GM19468 (cell line): ENCODE measurements around the gene ETV1.

Experiments used
- ATAC-seq: cut with Tn5 transposase; IDR thresholded peaks from one replicate; pipeline ENCODE4 v1.9.1; 2021; ENCODE audit warnings: mild to moderate bottlenecking, moderate library complexity, moderate number of reproducible peaks; ENCODE audit not compliant: unreplicated experiment; ENCODE audit errors: extremely low read depth

ETV1 gene

DNA sequence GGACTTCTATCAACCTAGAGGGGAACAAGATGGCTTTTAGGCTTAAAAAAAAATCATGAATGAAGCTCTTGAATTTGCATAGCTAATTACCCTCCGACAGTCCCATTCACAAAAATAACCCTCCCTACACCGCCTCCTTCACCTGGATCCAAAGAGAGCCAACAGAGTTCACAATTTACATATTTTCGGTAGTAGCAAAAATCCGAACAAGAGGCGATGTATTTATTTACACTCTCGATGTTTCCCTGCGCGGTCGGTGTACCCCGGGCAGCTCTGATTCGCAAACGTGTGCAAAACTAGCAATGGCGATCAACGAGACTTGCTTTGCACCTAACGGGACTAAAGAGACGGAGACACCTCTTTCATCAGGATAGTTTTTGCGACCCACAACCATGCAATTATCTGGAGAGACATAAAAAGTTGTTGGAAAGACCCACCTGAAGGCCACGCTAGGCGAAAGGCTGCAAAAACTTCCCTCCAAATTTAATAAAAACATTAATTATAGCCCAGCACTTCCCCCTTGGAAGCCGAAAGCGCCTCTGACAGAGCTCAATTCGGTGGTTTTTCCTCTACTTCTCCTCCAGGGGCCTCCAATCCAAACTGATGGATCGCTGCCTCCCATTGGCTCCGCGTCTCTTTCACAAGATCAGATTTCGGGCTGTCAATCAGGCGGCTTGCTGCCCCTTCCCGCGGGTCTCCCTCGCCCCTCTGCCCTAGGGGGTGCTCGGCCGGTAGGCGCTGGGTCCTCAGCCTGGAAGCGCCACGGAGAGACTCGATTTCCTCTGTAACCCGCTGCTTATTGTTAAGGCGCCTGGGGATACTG is at the start of gene ETV1:
TSS of gene ETV1 (minus strand) at position 541 of the 823 bp plus-strand sequence. CDS start 614 bp downstream, outside the sequence.
- ATAC-seq: no peak

DNA sequence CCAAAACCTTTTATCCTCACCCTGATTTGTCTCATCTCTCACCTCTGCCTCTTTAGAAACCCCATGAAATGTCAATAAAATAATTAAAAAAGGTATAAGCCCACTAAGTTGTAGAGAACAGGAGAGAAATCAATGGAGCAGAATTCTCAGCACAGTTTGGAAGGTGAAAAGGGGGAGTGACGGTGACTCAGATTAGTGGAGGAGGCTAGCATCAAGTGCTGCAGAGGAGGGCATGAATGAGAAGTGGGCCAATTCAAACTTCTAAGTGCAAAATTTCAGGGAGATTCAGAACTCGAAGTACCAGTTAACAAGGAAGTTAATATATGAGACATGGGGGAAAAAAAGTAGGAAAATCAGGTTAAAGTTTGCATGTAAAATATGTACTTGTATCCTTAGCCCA is 34.9 kb upstream of the ETV1 start:
- no peak for ATAC-seq

DNA sequence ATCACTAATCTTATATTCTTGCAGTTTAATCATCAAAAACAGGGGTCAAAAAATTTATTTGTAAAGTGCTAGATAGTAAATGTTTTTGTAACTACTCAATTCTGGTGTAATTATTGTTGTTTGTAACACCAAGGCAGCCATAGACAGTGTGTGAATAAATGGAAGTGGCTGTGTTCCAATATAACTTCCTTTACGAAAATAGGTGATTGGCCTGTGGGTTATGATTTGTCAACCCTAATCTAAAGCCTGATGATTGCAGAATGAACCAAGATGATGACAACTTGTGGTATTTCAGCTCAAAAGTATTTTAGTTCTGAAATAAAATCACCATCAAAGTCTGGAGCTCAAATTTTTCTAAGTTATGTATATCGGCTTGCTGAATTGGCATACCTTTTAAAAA is 34.4 kb upstream of the ETV1 start:
- ATAC-seq: no peak

GRCh38 chr7:14023342-14023741 is 33.9 kb upstream of the ETV1 start:
- no peak for ATAC-seq

- ATAC-seq: no peak
Observed at GRCh38 chr7:14021069-14021468, 31.6 kb upstream of the ETV1 start.

DNA sequence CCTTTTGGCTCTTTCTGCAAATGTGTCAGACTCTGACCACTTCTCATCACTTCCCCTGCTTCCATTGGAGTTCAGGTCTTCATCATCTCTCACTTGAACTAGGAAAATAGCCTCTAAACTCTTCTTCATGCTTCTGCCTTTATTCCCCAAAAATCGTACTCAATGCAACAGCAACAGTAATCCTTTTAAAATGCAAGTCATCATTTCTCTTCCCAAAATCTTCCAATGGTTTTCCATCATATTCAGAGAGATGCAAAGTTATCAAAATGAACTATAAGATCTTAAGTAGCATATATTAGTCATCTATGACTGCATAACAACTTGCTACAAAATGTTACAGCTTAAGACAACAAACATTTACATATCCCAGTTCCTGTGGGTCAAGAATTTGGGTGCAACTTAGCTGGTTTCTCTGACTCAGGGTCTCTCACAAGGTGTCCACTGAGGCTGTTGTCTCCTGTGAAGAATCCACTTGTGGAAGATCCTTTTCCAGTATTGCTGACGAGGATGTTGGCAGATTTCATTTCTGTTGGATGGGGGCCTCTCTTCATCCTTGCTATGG is 31.0 kb upstream of the ETV1 start:
- ATAC-seq: no peak

DNA sequence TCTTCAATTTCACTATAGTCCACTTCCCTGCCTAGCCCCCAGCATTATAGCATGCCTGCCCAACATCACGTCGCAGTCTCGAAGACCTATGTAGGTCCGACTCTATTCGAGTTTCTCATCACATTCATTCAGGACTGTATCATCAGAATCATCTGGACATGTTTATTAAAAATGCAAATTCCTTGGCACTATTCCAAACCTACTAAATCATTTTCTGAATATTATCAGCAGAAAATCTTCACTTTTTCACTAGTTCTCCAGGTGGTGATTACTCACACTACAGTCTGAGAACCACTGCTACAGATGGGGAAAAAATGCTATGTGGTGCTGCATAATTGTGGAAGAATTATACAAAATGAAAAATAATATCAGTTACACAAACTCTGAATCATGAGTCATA is 29.3 kb upstream of the ETV1 start:
- ATAC-seq: no peak

GRCh38 chr7:14016950-14017349 is 27.5 kb upstream of the ETV1 start:
- ATAC-seq: no peak

DNA sequence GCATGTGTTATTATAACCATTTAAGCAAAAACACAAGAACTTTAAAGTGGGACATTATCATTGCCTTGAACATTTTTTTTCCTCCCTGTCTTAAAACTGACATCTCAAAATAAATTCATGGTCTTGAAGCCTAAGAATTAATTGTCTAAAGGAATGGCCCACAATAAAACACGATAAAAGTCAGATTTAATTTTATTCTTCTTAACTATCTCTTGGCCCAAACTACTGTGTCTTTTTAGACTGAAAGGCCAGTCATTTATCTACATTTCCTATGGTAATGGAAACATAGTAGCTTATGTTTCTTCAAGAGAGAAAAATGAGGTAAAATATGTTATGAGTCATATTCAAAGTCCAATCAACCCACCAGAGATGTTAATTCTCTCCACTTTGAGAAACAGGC is 24.4 kb upstream of the ETV1 start:
- ATAC-seq: no peak

DNA sequence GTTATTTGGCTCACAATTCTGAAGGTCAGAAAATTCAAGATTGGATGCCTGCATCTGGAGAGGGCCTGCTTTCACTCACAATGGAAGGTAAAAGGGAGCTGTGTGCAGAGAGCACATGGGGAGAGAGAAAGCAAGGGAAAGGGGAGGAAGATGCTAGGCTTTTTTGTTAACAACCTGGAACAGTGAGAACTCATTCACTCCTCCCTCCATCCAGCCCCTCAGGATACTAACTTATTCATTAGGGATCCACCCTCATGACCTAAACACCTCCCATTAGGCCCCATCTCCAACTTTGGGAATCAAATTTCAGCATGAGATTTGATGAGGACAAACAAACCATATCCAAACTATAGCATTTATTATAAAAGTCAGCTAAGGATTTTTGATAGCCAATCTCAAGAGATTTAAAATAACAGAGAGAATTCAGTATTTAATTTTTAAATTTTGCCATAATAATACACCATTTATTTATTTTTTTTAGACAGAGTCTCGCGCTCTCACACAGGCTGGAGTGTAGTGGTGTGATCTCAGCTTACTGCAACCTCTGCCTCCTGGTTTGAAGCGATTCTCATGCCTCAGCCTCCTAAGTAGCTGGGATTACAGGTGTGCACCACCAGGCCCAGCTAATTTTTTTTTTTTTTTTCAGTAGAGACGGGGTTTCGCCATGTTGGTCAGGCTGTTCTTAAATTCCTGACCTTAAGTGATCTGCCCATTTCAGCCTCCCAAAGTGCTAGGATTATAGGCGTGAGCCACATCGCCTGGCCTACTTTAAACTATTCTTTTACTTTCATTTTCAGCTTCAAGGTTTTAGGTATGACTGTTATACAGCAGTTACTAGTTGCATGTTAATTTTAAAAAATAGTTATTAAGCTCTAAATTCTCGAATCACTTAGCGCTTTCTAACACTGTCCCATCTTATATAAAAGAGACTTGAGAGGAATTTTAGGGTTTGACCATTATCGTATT is 20.3 kb upstream of the ETV1 start:
- no peak for ATAC-seq

DNA sequence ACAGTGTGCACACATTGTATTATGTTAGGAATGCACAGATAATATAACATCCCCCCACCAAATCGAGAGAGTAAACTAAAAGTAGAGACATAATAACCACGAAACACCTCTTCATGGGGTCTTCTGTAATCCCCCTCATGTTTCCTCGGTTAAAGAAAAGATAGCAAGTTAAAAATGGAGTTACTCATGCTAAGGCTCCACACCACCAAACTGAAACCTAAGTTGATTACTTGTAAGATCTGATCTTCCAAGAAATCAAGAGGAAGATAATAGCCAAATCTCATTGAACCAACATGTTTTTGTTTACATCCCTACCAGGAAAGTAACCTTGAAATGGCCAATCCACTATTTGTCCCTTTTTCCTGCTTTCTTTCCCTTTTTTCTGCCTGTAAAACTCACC is 11.7 kb upstream of the ETV1 start:
- no peak for ATAC-seq

- no peak for ATAC-seq
Observed at GRCh38 chr7:14000247-14000646, 10.8 kb upstream of the ETV1 start.

DNA sequence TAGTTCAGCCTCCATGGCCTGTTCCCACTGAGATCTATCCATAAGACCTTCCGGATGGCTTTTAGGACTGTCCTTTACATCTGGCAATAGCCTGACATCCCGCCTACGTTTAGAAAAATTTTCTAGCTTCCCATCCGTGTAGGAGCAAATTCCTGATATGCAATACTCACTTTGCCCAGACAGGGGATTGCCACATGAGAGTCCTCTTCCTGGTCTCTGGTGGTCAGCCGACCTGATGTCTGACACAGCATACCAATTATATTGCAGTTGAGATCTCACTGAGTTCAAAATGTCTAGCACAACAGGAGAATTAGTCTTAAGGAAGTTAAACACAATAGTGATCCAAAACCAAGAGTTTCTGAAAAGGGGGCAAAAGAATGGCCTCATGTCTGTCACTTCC is 9.4 kb upstream of the ETV1 start:
- no peak for ATAC-seq

DNA sequence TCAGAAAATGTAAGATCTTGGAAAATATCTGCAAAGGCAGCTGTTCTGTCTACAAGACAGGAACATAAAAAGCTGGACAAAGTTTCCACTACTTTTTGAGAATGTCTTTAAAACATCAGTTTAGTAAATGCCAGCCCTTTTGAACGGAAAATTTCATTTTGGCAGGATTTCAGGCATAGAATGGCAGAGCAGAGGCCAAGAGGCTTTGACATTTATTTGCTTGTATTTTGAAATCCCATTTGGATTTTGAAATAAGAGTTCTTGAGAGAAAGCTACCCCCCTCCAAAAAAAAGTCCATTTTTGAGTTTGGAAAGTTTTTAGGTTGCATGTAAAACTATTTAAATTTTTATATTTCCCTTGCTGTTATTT is 3.1 kb upstream of the ETV1 start:
- no peak for ATAC-seq

GRCh38 chr7:13991791-13992595 is 2.5 kb upstream of the ETV1 start:
- no peak for ATAC-seq

DNA sequence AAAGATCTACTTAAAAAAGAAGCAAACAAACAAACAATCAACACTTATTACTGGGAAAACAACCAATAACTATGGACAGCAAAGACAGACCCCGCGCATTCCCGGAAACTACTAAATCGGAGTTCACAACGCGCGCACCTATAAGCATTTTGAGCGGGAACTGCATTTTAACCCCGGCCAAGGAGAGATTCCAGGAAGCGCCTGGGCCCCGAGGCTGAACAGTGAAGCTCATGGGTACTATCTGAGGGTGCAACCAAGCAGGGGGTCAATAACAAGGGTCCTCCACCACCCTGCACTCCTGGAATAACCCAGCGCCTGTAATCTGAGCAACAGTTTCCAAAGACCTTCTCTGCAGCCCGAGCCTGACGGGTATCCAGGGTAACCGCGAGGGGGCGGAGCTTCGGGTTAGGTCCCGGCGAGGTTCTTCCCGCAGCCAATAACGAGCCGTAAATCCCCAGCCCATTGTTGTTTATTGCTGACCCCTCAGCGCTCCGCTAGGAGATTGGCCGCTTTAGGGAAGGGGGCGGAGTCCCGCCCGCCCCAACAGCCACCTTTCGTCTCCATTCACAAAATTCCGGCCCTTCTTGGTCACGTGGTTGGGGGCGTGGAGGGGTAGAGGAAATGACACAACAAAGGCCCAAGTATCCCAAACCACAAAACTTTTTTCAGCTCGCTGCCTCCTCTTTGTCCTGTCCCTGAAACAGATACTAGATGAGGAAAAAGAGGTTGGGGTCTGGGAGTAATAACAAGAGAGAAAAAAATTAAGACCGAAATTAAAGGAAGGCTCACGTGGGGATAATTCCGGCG is 1.7 kb upstream of the ETV1 start:
- no peak for ATAC-seq

DNA sequence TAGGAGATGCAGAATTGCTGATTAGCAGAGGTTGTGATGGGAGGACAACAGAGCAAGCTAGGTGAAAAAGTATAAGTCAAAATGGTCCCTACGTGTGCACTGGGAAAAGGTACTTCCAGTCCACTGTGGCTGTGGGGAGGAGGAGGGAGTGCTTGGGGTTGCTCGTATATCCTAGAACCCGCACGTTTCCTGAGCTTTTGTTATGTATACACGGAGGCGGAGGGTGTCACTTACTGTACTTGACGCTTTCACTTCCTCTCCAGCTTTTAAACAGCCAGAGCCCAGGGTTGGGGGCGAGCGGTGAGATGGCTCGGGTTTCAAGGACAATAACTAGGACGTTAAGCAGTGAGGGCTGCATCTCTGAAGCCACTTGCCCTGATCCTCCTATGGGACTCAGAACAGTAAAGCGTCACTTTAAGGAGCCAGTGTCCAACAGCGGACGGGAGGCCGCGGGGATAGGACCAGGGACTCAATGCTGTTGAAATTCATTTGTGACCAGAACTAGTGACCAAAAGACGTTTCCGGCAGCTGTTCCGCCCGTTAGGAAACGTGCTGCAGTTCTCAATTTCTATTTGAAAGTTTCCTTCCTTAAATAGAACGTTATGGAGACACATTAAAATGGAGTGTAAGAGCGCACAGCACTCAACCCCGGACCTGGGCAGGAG is 985 bp upstream of the ETV1 start:
- ATAC-seq: no peak

DNA sequence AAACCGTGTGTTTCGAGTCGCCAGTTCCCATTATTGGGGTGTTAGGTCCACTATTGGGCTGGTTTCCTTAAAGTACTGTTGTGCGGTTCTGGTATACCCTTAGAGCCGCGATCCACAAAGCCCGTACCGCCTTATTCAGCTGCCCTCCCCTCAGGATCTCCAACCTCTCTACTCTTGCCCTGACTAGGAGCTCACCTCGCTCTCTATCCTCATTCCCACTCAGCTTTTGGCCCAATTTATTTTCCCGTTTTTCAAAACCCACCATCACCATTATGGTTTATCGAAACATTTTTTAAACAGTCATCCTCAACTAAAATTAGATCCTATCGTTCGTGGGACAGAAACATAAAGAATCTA is 461 bp upstream of the ETV1 start:
- no peak for ATAC-seq

- no peak for ATAC-seq
Observed at GRCh38 chr7:13988731-13989125, 738 bp downstream of the ETV1 start.
